Subcutaneous adipose tissue (tissue), 4 donors: ENCODE results near the gene SALL2. TPM values are rescaled to one million over a fixed set of nuclear protein-coding genes. Genes with fewer than 3 reads are reported as not detected.

Experiments used
- total RNA-seq, 4 donors: library from RNA; depleted of rRNA; stranded (reverse); fragments of >200 nt; gene quantifications; one replicate each; pipeline ENCODE4 v1.1.0, GENCODE V29; 2016
- TF ChIP-seq, protein P1 (sequence below): fragments of 450-650 bp; IDR thresholded peaks from one replicate; pipeline ENCODE4 v1.5.1; 2016; ENCODE audit warnings: low read depth, mild to moderate bottlenecking, control low read depth, antibody characterized with exemption, moderate library complexity

The SALL2 gene
- total RNA-seq, 4 donors from 2014 or later, result 0.65 to 6.6 (median 3.6) TPM

GRCh38 chr14:21525571-21525961 lies 580 bp downstream of the SALL2 start:
- TF ChIP-seq, protein P1, sequence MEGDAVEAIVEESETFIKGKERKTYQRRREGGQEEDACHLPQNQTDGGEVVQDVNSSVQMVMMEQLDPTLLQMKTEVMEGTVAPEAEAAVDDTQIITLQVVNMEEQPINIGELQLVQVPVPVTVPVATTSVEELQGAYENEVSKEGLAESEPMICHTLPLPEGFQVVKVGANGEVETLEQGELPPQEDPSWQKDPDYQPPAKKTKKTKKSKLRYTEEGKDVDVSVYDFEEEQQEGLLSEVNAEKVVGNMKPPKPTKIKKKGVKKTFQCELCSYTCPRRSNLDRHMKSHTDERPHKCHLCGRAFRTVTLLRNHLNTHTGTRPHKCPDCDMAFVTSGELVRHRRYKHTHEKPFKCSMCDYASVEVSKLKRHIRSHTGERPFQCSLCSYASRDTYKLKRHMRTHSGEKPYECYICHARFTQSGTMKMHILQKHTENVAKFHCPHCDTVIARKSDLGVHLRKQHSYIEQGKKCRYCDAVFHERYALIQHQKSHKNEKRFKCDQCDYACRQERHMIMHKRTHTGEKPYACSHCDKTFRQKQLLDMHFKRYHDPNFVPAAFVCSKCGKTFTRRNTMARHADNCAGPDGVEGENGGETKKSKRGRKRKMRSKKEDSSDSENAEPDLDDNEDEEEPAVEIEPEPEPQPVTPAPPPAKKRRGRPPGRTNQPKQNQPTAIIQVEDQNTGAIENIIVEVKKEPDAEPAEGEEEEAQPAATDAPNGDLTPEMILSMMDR, result no peak

GRCh38 chr14:21524575-21525490 lies 1.3 kb downstream of the SALL2 start:
- TF ChIP-seq, protein P1, result no peak

DNA sequence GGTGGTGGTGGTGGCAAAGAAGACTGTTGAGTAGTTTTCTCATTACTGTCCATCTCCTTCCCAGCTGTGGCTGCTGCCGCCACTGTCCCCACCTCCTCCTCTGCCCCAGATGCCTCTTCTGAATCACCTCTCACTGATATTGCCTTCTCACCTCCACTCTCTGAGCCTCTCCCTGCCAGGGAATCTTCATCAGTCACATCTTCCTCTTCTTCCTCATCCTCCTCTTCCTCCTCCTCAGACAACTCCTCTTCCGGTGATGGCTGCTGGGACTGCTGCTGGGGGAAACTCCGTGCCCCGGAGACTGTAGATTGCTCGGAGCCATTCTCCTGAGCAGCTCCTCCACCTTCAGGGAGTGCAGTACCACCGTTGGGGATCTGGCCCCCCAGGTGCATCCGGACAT lies 2.9 kb downstream of the SALL2 start:
- TF ChIP-seq, protein P1, result no peak

GRCh38 chr14:21521501-21521900 lies 4.6 kb downstream of the SALL2 start:
- TF ChIP-seq, protein P1, result no peak

- TF ChIP-seq, protein P1, result no peak
These were observed 5.4 kb downstream of the SALL2 start for GRCh38 chr14:21520767-21521166.

GRCh38 chr14:21518725-21519124 lies 7.4 kb downstream of the SALL2 start:
- TF ChIP-seq, protein P1, result no peak

DNA sequence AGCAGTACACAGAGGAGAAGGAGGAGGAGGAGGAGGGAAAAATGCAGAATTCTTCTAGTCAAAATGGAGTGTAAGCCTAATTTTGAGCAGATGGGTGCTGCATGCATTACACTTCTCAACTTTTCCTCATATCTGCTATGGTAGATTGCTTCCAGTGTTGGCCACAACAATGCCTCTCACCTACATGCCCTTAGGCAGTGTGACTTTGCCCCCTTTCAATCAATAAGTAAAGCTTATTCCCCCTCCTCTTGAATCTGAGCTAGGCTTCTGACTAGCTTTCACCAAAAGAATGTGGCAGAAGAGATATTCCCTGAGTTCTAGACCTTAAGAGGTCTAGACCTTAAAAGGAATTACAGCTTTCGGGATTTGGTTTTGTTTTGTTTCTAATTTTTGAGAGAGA lies 11.8 kb downstream of the SALL2 start:
- TF ChIP-seq, protein P1, result no peak
